HG02970 (cell line): Measurements from ENCODE around the gene LDLRAD3.
"Not testable (repeated sequence)": the region's sequence is repeated elsewhere in the genome, so short reads cannot be mapped to it uniquely, and the experiment has no call there.

Experiments
- ATAC-seq: cut with Tn5 transposase; IDR thresholded peaks from one replicate; pipeline ENCODE4 v1.9.1; 2021; ENCODE audit warnings: mild to moderate bottlenecking, moderate library complexity, moderate number of reproducible peaks; ENCODE audit not compliant: unreplicated experiment, low FRiP score

The LDLRAD3 gene

GRCh38 chr11:36189735-36190134 is 245.9 kb downstream of the LDLRAD3 start:
- not testable (repeated sequence) for ATAC-seq

- no peak for ATAC-seq
These were observed 248.1 kb downstream of the LDLRAD3 start for GRCh38 chr11:36191941-36192340.

DNA sequence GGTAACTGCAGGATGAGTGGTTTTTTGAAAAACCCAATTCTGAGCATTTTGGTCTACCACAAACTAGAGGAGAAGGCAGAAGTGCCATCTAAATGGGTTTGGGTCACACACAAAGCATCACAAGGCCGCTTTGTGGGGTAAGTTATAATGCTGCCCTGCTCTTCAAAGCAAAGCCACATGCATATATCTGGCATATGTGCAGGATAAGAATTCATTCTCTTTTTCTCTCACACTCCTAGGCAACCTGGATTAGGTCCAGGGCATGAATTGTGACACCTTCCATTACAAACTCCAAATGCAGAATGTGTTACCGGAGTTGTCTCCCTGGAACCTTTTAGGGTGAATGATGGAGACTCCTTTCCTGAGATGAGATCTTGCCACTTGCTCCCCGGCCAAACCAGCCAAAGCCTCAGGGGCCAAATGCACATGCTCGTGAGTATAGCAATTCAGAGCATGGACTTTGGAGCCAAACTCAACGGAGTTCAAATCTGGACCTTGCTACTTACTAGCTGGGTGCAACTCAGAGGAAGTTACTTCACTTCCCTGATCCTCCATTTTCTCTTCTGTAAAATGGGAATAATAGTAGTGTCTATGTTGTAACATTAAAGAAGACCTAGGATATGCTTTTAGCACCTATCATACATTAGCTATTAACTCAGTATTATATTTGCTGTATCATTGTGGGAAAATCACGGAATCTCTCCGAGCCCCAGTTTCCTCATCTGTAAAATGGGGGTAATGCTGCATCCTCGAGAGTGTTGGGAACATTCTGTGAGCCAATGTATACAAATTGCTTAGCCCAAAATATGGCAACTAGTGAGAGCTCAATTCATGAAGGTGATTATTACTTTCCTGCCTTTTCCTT is 248.8 kb downstream of the LDLRAD3 start:
- ATAC-seq, result no peak

DNA sequence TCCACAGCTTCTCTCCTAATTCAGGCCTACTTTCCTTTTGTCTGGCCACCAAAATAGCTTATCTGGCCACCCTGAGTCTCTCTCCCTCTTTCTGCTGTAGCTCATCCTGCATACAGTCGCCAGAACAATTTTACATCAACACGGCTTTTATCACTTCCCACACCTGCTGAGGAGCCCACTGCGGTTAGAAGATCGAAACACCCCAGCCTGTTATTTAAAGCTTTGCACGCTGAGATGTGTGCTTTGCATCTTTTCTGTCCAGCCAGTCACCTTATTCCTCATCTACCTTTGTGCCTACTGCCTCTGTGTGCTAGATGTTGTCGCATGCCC is 249.4 kb downstream of the LDLRAD3 start:
- ATAC-seq, result no peak

DNA sequence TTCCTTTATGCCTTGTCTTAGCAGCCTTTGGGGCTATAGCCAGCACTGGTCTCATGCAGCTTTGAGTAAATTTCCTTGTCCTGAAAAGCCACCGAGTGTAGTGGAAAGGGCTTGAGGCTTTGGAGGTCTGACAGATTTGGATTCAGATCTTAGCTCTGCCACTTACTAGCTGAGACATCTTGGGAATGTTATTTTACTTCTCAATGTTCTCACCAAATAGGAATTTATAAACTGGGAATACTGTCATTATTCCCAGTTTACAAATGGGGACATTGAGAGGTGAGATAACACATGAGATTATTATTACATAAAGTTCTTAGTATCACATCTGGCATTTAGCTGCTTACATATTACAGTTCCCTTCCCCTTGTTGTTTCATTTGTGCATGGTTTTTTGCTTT is 249.9 kb downstream of the LDLRAD3 start:
- no peak for ATAC-seq

DNA sequence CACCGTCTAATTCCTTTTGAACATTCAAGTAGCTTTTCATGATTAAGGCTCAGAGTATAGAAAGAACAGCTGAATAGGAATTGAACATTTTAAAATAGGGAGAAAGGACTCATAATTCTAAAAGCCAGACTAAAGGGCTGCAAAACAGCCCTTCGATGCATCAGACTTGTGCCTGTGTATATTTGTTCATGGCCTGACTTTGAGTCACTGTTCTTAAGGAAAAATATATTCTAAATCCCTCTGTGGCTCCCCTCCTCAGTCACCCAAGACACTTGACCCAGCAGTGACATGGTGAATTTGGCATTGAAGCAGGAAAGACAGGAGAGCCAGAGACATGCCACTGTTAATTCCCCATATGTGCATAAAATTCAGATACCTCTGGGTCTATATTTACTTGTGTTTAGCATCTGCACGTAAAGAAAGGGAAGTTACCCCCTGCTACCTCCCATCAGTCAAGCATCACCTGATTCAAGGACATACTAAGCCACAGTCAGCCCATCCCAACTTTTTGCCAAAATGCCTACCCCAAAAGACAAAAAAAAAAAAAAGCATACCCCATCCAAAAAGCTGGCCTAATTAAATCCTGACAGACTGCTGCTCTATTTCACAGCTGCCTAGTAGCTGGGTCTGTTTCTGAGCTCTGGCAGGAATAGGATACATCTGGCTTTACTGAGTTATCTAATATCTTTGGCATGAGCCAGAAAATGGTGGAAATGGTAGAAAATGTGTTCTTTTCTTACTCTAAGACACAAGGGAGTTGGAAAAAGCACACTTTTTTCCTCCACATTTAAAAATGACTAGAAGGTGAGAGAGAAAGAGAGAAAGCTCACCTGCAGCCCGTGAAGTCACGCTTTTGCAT is 251.9 kb downstream of the LDLRAD3 start:
- ATAC-seq, result no peak

DNA sequence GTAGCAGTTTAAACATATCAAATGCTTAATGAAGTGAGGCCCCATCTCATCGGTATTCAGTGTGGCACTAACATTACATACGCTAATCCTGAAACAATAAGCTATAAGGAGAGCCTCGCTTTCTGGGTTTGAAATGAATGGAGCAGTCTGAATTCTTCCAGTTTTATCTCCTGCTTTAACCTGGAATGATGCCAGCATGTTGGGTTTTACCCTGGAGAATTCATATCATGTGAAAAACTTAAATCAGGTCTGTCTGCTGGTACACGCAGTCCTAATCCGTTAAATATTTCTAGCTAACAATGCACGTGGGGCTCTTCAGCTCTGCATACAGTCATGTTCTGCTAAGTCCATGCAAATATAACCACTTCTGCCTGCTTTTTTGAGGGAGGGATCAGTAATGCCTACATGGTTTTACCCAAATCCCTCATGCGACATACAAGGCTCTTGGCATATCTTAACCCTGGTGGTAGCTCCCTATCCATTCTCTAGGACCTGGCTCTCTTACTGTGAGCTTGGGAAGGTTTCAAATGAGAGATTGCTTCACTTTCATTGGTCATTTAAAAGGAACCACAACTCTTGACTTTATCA is 252.6 kb downstream of the LDLRAD3 start:
- ATAC-seq, result no peak

DNA sequence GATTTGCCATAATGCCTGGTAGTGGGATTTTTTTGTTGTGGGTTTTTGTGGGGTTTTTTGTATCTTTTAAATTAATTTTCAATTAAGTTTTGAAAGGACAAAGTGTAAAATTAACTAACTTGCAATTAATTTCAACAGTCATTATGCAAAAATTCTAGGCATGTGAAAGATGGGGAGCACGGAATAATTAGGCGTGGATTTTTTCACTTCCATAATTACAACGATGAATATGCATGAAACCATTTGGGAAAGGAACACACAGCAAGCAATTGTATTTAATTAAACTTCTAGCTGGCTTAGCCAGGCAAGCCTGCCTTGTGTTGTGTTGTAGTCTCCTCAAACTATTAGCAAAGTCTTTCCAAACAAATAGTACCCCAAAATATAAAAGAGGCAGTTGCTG is 257.5 kb downstream of the LDLRAD3 start:
- no peak for ATAC-seq

DNA sequence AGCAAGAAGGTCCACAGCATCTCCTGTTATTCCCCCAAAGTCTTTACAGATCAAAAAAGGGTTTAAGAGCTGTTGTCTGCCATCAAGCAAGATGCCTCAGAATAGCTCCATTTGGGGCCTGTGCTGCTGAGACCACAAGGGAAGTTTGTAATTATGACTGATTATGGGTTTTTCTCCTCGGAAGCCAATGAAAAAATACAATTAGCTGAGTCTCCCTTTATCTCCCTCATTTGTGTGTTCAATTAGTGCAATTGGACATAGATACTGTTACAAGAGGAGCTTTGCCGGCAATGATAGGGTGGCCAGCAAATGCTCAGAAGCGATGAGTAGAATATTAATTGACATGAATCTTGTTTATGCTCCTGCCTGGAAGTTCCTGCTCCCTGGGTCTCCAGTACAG is 261.7 kb downstream of the LDLRAD3 start:
- no peak for ATAC-seq

GRCh38 chr11:36210529-36210928 is 266.7 kb downstream of the LDLRAD3 start:
- no peak for ATAC-seq

GRCh38 chr11:36211761-36212430 is 268.0 kb downstream of the LDLRAD3 start:
- no peak for ATAC-seq

DNA sequence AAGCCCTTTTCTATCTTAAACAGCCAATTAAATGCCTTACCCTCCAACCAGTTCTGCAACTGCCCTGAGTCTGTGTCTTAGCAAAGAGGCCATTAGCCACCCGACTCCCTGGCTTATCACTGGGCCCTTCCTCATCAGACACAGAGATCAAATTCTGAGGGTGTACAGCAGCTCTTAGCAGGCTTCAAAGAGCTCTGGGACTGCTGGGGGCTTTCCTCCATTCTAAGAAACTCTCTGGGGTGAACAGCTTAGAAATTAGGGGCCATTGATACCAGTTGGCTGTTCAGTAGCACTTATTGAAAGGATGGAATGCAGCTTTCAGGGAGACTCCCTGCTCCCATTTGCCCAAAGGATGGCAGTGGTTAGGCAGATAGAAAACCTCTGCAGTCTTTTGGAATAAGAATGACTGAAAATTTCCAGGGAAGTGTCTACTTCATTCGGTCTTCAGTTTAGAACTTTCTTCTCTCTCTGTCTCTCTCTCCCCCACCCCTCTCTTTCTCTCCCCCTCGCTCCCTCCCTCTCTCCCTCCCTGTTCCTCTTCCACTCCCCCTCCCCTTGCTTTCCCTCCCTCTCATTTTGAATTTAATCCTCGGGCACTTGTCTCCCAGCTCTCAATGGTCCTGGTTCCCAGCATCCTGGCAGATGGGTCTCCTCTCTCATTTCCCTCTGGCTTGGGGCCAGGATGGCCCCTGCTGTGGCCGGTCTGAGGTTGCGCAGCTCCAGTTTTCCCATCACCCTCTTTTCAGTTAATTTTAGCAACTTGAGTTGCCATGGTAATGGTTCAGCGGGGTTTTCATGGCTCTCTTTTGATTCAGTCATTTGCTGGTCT is 268.9 kb downstream of the LDLRAD3 start:
- no peak for ATAC-seq

GRCh38 chr11:36213393-36213840 is 269.6 kb downstream of the LDLRAD3 start:
- no peak for ATAC-seq

DNA sequence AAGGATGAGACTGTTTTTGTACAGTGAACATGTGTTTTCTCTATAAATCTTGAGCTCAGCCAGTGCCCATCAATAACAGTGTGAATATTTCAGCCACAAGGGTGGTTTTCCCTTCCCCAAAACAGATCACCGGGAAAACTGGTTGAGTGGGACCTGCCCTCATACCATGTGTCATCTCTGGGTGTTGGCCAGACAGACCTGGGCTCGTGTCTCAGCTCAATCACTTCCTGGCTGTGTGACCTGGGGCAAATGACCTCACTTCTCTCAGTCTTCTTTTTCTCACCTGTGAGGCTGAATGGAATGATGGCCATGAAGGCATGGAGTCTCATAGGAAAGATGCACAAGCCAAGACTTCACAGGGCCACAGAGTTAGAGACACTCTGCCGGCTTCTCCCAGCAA is 270.6 kb downstream of the LDLRAD3 start:
- ATAC-seq, result no peak

DNA sequence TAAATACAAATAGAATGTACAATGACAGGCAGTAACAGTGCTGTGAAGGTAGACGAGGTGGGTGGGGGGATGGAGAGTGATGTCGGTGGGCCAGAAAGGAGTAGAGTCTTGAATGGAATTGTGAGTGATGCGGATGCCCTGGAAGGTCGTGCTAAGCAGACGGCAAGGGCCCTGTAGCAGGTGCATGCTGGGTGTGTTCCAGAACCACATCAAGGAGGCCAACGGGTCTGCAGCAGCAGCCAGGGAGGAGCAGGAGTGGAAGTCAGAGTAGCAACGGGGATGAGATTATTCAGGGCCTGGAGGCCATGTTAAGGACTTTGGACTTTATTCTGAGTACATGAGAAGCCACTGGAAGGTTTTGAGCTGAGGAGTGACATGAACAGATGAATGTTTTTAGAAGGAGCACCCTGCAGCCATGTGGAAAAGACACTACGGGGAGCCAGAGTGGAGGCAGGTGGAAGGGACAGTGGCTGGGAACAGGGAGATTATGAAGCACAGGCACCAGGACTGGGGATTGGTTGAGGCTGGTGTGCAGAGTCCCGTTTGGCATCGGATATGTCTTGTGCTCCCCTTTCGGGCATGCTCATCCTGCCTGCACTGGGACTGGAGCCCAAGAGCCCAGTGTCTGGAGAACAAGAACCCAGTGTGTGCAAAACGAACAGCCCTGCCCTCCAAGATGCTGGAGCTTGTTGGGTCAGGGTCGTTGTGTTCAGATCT is 271.3 kb downstream of the LDLRAD3 start:
- no peak for ATAC-seq

GRCh38 chr11:36215693-36216060 is 271.8 kb downstream of the LDLRAD3 start:
- ATAC-seq, result no peak

- ATAC-seq, result no peak
These were observed 272.3 kb downstream of the LDLRAD3 start for GRCh38 chr11:36216061-36216615.

GRCh38 chr11:36218283-36218921 is 274.5 kb downstream of the LDLRAD3 start:
- no peak for ATAC-seq
